ENCODE data around the gene PHLDA3.
A peak's percentile ranks its signal among the peaks of the same experiment; 100 is the strongest.

The PHLDA3 gene

DNA sequence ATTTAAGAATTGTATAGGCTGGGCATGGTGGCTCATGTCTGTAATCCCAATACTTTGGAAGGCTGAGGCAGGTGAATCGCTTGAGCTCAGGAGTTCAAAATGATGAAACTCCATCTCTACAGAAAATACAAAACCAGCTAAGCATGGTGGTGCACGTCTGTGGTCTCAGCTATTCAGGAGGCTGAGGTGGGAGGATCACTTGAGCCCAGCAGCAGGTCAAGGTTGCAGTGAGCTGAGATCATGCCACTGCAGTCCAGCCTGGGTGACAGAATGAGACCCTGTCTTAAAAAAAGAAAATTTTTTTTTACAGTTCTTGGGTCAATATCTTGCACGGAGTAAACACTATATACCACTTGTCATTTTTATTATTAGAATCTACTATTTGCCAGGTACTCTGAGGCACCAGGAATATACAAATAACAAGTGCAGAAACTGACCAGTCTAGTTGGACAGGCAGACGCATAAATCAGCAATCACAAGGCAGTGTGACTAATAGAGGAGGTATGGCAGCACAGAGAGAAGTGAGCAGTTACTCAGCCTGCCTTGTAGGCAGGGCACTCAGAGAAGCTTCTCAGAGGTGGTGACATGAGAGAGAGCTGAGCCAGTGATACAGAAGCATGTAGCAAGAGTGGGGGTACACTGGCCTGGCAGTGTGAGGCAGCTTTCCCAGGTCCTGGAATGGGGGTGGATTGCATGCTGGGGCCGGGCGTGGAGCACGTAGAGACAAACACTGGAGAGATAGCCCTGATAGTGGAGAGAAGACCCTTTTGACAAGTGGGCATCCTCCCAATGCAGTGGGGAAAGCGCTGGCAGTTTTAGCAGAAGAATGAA lies 8.0 kb downstream of the PHLDA3 start:
- no peak for DNase-seq

GRCh38 chr1:201459775-201460174 lies 9.2 kb downstream of the PHLDA3 start:
- no peak for DNase-seq

DNA sequence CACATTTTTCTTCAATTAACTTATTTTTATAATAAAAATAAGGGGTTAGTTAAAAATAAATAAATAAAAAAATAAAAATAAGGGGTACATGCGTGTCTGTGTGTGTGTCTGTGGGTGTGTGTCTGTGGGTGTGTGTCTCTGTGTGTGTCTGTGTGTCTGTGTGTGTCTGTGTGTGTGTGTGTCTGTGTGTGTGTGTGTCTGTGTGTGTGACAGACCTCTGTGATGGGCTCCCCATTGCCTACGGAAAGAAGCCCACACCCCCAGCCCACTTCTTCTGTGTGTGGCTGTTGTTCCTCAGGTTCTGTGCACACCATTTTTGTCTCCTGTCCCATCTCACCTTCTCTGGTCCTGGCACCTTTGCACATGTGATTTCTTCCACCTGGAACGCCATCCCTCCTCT lies 9.9 kb downstream of the PHLDA3 start:
- no peak for DNase-seq

- no peak for DNase-seq
These were observed 11.5 kb downstream of the PHLDA3 start for GRCh38 chr1:201457508-201457960.

- no peak for DNase-seq
These were observed 12.3 kb downstream of the PHLDA3 start for GRCh38 chr1:201456499-201457309.

- DNase-seq, result no peak
These were observed 13.9 kb downstream of the PHLDA3 start for GRCh38 chr1:201455098-201455497.

DNA sequence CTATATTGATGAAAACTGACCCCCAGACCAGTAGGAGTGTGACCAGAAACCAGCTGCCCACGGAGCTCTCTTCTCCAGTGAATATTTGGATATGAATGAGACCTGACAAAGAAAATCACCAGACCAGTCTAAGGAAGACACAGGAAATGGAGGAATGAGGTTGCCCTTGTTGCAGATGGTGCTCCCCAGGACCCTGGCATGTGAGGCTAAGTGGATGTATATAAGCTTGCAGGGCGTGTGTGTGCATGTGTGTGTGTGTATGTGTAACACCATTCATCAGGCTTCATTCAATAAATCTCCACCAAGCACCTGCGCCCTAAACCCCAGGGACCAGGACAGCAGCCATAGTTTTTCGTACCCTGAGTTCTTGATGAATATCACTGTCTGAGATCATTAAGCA lies 14.4 kb downstream of the PHLDA3 start:
- DNase-seq, result no peak

GRCh38 chr1:201452866-201453265 lies 16.1 kb downstream of the PHLDA3 start:
- no peak for DNase-seq

DNA sequence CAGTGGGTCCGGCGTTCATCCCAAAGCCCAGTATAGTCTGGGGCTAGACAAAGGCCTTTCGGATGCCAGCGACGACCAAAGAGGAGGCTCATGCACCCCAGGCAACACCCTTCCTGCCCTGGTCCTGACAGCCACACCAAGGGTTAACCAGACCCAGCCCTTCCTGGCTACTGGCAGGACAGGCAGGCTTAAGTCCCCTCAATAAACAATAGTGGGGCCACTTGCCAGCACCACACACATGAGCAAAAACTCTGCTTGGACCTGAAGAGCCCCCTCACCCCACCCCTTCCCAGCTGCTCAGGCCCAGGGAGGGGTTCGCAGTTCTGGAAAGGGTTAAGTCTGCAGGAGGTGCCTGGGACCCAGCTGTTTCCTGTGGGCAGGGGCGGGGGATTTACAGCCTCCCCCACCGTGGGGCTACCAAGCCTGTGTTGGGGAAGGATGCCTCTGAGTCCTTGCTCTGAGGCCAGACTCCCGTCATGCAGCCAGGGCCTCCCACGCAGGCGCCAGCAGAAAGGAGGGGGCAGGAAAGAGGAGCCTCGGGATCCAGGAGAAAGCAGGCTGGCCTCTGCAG lies 18.2 kb downstream of the PHLDA3 start:
- no peak for DNase-seq

DNA sequence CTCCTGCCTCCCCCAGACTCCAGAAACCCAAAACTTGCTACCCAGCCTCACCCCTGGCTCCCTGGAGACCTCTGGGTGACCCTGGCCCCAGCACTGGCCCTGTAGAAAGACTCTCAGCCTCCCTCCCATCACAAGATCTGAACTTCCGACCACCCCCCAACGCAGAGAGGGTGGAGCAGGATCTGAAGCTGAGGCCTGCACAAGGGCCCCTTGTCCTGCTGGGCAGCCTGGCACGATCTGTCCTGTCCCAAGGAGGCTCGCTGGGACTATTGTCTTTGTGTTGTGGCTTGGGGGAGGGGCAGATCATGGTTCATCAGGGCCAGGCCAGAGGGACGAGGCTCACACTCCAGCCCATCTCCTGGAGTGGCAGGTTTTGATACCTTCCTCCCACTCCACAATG lies 20.0 kb downstream of the PHLDA3 start:
- no peak for DNase-seq

GRCh38 chr1:201447903-201448871 lies 20.8 kb downstream of the PHLDA3 start:
- peak; percentile 51 for DNase-seq

DNA sequence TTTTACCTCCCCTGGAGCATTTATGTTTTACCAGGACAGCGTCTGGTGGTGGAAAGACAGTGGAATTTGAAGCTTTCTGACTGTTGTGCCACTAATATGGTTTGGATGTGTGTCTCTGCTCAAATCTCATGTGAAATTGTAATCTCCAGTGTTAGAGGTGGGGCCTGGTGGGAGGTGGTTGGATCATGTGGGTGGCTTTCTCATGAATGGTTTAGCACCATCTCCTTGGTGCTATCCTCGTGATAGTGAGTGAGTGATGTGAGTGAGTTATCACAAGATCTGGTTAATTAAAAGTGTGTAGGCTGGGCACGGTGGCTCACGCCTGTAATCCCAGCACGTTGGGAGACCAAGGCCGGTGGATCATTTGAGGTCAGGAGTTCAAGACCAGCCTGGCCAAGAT lies 23.7 kb downstream of the PHLDA3 start:
- DNase-seq, result no peak

- no peak for DNase-seq
These were observed 24.2 kb downstream of the PHLDA3 start for GRCh38 chr1:201444792-201445191.

DNA sequence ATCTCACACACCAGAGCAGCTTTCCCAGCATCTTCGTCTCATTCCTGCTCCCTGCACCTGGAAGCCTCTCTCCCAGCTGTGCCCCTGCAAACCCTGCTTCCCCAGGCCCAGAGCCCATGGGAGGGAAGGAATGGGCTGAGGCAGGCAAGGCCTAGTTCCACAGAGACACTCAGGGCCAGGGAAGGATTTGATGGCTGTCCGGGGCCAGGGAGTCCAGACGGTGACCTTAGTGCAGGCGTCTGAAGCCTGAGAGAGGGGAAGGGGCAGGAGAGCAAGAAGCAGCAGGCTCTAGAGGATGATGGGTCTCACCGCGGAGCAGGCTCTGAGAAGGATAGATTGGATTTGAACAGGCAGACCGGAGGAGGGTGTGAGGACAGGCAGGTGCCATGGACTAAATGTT lies 25.2 kb downstream of the PHLDA3 start:
- DNase-seq, result no peak

DNA sequence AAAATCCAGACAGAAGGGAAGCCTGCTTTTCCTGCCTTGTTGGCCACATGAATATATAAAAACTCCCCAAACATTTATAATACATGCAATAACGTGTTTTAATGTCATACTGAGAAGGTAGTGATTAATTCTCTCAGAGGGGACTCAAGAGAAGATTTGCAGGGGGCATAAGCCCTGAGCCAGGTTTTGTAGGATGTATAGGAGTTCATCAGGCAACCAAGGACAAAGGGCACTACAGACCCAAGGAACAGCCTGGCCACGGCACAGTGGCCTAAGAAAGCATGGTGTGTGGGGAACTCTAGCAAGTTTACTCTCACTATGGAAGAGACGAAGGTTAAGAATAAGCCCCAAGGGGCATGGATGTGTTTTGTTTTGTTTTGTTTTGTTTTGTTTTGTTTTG lies 32.0 kb downstream of the PHLDA3 start:
- no peak for DNase-seq

DNA sequence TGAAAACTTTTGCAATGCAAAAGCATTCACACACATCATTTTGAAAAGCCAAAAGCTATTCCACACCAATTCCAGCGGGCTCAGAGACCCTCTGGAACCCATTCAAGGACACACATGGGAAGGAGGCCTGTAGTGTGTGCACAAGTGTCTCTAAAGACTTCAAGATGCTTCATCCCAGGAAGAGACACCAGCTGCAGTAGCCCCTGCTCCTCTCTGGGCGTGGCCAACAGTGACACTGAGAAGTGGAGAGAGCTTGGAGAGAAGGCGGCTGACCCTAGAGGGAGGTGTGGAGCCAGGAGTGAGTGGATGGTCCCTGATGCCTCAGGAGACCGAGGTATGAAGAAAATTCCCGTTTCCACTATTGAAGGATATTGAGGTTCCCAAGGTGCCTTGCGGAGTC lies 32.6 kb downstream of the PHLDA3 start:
- no peak for DNase-seq

- no peak for DNase-seq
These were observed 34.7 kb downstream of the PHLDA3 start for GRCh38 chr1:201434266-201434665.

GRCh38 chr1:201433609-201434008 lies 35.4 kb downstream of the PHLDA3 start:
- no peak for DNase-seq

- DNase-seq, result no peak
These were observed 38.2 kb downstream of the PHLDA3 start for GRCh38 chr1:201430776-201431175.

- no peak for DNase-seq
These were observed 39.1 kb downstream of the PHLDA3 start for GRCh38 chr1:201429736-201430501.

- no peak for DNase-seq
These were observed 41.0 kb downstream of the PHLDA3 start for GRCh38 chr1:201427963-201428362.
